HG02840 (cell line): ENCODE results near the gene CNIH4.
"Not testable (repeated sequence)": the region's sequence is repeated elsewhere in the genome, so short reads cannot be mapped to it uniquely, and the experiment has no call there.

ENCODE experiments used
- ATAC-seq: cut with Tn5 transposase; IDR thresholded peaks from one replicate; pipeline ENCODE4 v1.9.1; 2021; ENCODE audit warnings: mild to moderate bottlenecking, moderate library complexity, moderate number of reproducible peaks; ENCODE audit not compliant: unreplicated experiment, low FRiP score

Gene CNIH4

GRCh38 chr1:224356685-224357625 lies at the start of gene CNIH4:
TSS of gene CNIH4 (plus strand) at chr1:224356879. CDS start at chr1:224356925, 46 bp downstream.
- peak; percentile 99 for ATAC-seq

DNA sequence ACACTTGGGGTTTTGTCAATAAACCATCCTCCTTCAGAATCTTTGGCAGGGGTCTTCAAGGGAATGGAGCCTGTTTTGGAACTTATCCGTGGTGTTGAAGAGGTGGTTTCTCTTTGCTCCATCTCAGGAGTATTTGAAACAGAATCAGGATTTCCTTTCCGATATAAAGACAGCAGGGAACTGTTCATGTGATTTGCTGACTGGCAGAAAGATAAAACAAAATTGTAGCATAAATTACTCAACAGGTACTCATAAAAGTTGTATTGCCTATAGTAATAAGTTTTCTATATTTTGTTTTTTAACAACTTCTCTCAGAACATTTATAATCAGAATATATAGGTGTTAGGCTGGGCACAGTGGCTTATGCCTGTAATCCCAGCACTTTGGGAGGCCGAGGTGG lies 48.6 kb upstream of the CNIH4 start:
- ATAC-seq: no peak

GRCh38 chr1:224311503-224311902 lies 45.2 kb upstream of the CNIH4 start:
- not testable (repeated sequence) for ATAC-seq

DNA sequence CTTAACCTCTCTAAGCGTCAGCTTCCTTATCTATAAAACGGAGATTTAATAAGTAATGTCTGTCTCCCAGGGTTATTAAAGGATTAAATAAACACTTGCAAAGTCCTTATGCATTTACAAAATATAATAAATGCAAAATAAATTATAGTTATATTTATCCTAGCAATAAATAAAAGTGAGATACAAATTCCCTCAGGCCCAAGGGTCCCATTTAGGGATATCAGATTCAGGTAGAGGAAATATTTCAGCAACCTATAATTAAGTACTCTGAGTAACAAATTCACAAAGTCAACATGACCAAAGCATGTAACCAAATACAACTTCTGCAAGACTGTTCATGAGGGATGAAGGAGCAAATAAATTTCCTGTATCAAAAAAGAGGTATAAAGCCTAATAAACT lies 44.7 kb upstream of the CNIH4 start:
- no peak for ATAC-seq

DNA sequence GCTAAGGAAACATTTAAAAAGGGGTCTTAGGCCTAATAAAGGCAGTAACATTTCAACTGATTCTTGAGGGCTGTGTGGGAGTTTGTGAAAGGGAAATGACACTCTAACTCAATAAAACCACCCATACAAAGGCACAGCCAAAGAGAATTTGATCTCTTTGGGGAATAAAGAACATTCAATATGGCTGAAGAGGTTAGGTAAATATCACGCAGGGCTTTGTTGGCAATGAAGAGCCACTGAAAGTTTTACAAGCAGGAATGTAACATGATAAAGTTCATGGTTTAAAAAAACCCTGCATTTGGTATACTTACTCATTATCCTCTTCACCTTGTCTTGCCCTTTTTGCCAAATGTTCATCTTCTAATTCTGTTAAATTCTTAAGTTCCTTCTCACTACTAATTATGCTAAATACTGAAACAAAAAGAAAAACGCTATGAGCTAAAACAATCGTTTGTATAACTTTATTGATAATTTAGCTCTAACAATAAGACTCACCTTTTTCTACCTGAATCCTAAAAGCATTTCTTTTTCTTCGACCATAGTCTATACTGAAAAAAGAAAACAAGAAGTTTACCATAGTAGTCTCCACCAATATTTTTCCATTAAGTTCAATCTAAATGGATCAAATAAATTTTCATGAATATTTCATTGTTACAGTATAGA lies 39.2 kb upstream of the CNIH4 start:
- no peak for ATAC-seq

DNA sequence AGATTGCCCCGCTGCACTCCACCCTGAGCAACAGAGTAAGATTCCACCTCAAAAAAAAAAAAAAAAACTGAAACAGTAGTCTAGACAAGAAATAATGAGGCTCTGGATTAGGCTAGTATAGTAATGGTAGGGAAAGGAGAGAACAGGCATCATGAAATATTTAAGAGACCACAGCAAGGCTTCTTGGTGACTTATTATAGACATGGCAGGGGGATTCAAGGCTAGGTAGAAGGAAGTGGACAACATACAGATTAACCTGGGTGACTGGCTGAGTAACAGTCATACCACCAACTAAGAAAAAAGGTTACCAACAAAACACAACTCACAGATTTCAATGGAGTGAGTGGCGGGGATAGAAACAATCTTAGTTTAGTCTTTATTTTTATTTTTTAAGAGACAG lies 35.0 kb upstream of the CNIH4 start:
- no peak for ATAC-seq

- ATAC-seq: no peak
Measured at GRCh38 chr1:224325959-224326358, 30.7 kb upstream of the CNIH4 start.

- no peak for ATAC-seq
Measured at GRCh38 chr1:224328644-224329043, 28.0 kb upstream of the CNIH4 start.

- peak; percentile 13 for ATAC-seq
Measured at GRCh38 chr1:224329484-224329841, 27.2 kb upstream of the CNIH4 start.

GRCh38 chr1:224329842-224330753 lies 26.6 kb upstream of the CNIH4 start, which contains the start of gene NVL:
TSS of gene NVL (minus strand) at chr1:224330172. CDS start at chr1:224330127, 45 bp downstream.
- ATAC-seq: peak; percentile 76

DNA sequence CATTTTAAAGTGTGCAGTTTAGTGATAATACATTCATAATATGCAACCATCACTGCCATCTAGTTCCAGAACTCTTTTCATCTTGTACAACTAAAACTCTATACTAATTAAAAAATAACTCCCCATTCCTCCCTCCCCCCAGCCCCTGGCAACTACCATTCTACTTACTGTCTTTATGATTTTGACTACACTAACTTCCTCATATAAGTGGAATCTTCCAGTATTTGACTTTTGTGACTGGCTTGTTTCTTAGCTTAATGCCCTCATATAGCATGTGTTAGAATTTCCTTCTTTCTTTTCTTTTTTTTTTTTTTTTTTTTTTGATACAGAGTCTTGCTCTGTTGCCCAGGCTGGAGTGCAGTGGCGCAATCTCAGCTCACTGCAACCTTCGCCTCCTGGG lies 25.4 kb upstream of the CNIH4 start:
- ATAC-seq: no peak

- ATAC-seq: no peak
Measured at GRCh38 chr1:224331824-224332223, 24.9 kb upstream of the CNIH4 start.

GRCh38 chr1:224333309-224333926 lies 23.3 kb upstream of the CNIH4 start:
- no peak for ATAC-seq

GRCh38 chr1:224333939-224334786 lies 22.5 kb upstream of the CNIH4 start:
- no peak for ATAC-seq

DNA sequence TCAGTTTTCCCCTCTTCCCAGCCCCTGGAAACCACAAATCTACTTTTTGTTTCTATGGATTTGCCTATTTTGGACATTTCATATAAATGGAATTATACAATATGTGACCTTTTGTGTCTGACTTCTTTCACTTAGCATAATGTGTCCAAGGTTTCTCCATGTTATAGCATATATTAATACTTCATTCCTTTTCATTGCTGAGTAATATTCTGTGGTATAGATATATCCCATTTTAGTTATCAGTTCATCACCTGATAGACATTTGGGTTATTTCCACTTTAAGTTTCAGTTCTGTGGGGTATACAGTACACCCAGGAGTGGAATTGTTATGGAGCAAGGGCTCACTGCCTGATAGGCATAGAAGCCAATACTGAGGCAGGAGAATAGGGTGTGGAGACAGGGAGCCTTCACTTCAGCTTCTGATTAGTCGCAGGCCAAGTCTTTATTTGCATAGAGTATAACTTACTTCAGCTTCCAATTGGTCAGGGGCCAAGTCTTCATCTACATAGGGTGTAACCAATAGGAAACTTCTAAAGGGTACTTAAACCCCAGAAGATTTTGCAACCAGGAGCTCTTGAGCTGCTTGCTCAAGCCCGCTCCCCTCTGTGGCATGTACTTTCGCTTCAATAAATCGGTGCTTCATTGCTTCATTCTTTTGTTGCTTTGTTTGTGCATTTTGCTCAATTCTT lies 18.4 kb upstream of the CNIH4 start:
- no peak for ATAC-seq

DNA sequence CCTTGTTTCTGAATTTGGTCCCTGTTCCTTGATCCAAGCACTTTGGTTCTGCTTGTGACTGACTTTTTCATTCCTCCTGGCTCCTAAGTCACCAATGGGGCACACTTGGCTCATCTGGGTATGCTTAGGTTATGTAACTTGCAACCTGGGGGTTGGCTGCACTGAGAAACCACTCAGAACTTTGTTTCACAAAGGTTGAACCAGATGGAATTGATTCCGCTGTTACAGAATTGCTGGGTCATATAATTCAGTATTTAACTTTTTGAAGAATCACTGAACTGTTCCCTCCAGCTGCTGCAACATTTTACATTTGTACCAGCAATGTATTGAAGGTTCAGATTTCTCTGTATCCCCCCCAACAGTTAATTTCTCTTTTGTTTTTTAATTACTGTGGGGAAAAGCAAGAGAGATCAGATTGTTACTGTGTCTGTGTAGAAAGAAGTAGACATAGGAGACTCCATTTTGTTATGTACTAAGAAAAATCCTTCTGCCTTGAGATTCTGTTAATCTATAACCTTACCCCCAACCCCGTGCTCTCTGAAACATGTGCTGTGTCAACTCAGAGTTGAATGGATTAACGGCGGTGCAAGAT lies 17.1 kb upstream of the CNIH4 start:
- ATAC-seq: no peak

DNA sequence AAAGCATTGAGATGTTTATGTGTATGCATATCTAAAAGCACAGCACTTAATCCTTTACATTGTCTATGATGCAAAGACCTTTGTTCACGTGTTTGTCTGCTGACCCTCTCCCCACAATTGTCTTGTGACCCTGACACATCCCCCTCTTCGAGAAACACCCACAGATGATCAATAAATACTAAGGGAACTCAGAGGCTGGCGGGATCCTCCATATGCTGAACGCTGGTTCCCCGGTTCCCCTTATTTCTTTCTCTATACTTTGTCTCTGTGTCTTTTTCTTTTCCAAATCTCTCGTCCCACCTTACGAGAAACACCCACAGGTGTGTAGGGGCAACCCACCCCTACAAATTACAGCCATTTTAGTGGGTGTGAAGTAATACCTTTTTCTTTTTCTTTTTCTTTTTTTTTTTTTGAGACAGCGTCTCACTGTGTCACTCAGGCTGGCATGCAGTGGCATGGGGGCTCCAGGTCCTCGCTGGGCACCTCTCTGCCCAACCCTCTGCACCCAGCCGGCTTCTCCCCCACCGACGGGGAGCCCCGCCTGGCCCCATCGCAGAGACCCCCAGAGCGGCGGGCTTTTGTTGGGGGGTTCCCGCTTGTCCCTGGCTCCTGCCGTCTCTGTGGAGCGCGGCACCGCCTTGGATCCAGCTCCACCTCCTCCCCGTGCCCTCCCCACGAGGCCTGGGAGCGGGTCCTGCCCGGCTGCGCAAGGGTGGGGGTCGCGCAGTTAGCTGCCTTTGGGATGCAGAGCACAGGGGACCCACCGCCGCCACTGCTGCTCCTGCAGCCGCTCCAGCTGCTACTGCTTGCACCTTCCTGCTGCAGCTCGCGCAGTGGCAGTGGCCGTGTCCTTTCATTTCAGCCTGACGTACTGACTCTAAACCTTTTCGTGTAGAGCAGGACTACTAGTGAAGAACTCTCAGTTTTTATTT lies 16.0 kb upstream of the CNIH4 start:
- not testable (repeated sequence) for ATAC-seq
